T-cell (primary cell): Measurements from ENCODE around the gene SPATS2. TPM values are rescaled to one million over a fixed set of nuclear protein-coding genes. Genes with fewer than 3 reads are reported as not detected.

Source experiments
- ATAC-seq, 4 experiments: fragments of 200-7000 bp in 3 of 4; fragments of 150-1000 bp in 1 of 4; cut with Tn5 transposase; replicated peaks in 1 of 4; 1 replicate in 3 of 4; 2 replicates in 1 of 4; pipeline ENCODE4 v1.10.0; 2021; ENCODE audit warnings: moderate library complexity in 3 of 4, mild to moderate bottlenecking in 2 of 4, moderate number of reproducible peaks in 1 of 4
- CTCF ChIA-PET, 2 donors: fragments of 300-600 bp; sonication (Branson Sonifier 250); formaldehyde crosslinking; loops; one replicate each; lab custom pipeline; 2022; ENCODE audit warnings: antibody characterized with exemption in 2 of 2; lab: Charles Lee
- POLR2A ChIA-PET, 2 donors: fragments of 300-600 bp; sonication (Branson Sonifier 250); formaldehyde crosslinking; loops; one replicate each; lab custom pipeline; 2022; ENCODE audit warnings: antibody characterized with exemption in 2 of 2; lab: Charles Lee
- DNase-seq, 35 experiments: peaks; one replicate each; pipeline versions ENCODE4 v3.0.0 to v3.0.0-alpha.2; 2013 to 2023
- H3K27ac ChIP-seq: one replicate; pipeline ENCODE4 v1.5.1; 2013; ENCODE audit warnings: low read length
- H3K27me3 ChIP-seq, 2 experiments: replicated peaks in 1 of 2; 1 replicate in 1 of 2; 2 replicates in 1 of 2; pipeline versions ENCODE4 v1.6.1 to v1.7.0; 2013; ENCODE audit warnings: low read length in 1 of 2, mixed read lengths in 1 of 2; ENCODE audit not compliant: control insufficient read depth in 2 of 2, insufficient read depth in 2 of 2; ENCODE audit errors: extremely low read depth in 1 of 2
- H3K36me3 ChIP-seq, 2 donors: 1 replicate in 1 of 2; 2 replicates in 1 of 2; pipeline versions ENCODE4 v1.6.1 to v1.7.0; 2013; ENCODE audit warnings: low read length in 1 of 2; ENCODE audit not compliant: control insufficient read depth in 2 of 2, insufficient read depth in 1 of 2; ENCODE audit errors: extremely low read depth in 1 of 2
- H3K4me1 ChIP-seq, 2 experiments: 1 replicate in 1 of 2; 2 replicates in 1 of 2; pipeline versions ENCODE4 v1.6.1 to v1.7.0; 2013; ENCODE audit warnings: low read length in 2 of 2, mixed read lengths in 1 of 2; ENCODE audit not compliant: insufficient read depth in 2 of 2, control insufficient read depth in 1 of 2; ENCODE audit errors: extremely low read depth in 1 of 2
- H3K4me3 ChIP-seq, 2 donors: 1 replicate in 1 of 2; 2 replicates in 1 of 2; pipeline versions ENCODE4 v1.5.1 to v1.7.0; 2013; ENCODE audit warnings: mild to moderate bottlenecking in 2 of 2, low read length in 1 of 2, moderate library complexity in 1 of 2; ENCODE audit not compliant: control insufficient read depth in 1 of 2; ENCODE audit errors: extremely low read depth in 1 of 2
- H3K9me3 ChIP-seq: 2 replicates; pipeline ENCODE4 v1.7.0; 2013
- H3K27ac Mint-ChIP-seq, 2 donors: one replicate each; pipeline ENCODE4 v1.8.0; 2020 to 2021; ENCODE audit warnings: mild to moderate bottlenecking in 2 of 2, mixed read lengths in 2 of 2
- H3K27me3 Mint-ChIP-seq, 2 donors: one replicate each; pipeline ENCODE4 v1.8.0; 2021 to 2022; ENCODE audit warnings: mixed read lengths in 2 of 2
- H3K36me3 Mint-ChIP-seq: one replicate; pipeline ENCODE4 v1.8.0; 2021; ENCODE audit warnings: mixed read lengths
- H3K4me1 Mint-ChIP-seq, 3 donors: one replicate each; pipeline ENCODE4 v1.8.0; 2020 to 2022; ENCODE audit warnings: mixed read lengths in 3 of 3, mild to moderate bottlenecking in 1 of 3
- H3K4me3 Mint-ChIP-seq, 3 donors: one replicate each; pipeline ENCODE4 v1.8.0; 2020 to 2022; ENCODE audit warnings: mild to moderate bottlenecking in 3 of 3, mixed read lengths in 3 of 3, moderate library complexity in 3 of 3
- H3K9me3 Mint-ChIP-seq, 3 donors: one replicate each; pipeline ENCODE4 v1.8.0; 2020 to 2022; ENCODE audit warnings: mixed read lengths in 3 of 3
- whole genome bisulfite sequencing: methylation state at CpG from one replicate; pipeline ENCODE4 v1.1.5; 2013; ENCODE audit warnings: missing lambda C conversion rate; ENCODE audit not compliant: insufficient coverage; 5-methylcytosine and 5-hydroxymethylcytosine counted together
- total RNA-seq, 35 experiments: library from RNA in 6 of 35; stranded (reverse) in 6 of 35; fragments of 120-200 nt in 1 of 35; gene quantifications; one replicate each; pipeline versions ENCODE4 v1.2.1 to v1.2.4 and lab custom pipeline; 2013 to 2026

The SPATS2 gene
- total RNA-seq, 5 donors from 2014 or later (not counting 1 experiment from before 2014, with no cell fraction given) = 5.4 to 11.4 (median 7.4) TPM

DNA sequence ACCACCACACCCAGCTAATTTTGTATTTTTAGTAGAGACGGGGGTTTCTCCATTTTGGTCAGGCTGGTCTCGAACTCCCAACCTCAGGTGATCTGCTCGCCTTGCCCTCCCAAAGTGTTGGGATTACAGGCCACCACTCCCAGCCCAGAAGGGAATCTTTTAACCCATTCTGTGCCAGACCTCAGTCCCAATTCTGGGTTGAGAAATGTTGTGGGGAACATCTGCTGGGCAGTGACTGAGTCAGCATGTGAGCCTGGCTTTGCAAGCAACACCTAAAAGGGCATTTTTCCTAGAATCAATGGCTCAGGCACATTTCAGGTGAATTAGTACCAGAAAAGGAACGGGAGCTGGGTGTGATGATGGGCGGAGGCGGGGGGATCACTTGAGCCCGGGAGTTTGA, 7.6 kb upstream of the SPATS2 start:
- Histone ChIP-seq H3K4me1 (no peaks in the 10 kb centered on the region), H3K4me3 (no peak overlapping the region), H3K27ac (no peak overlapping the region), H3K27me3 (peaks cover 0 to 19% of the 10 kb centered on the region in 2 experiments), H3K9me3 (no peaks in the 10 kb centered on the region), H3K36me3 (no peaks in the 10 kb centered on the region)
- H3K27me3 Mint-ChIP-seq = peaks cover 9 to 21% of the 10 kb centered on the region in 2 donors
- ATAC-seq (no peak), DNase-seq (no peak)
- 70% methylated on average over 2 of the region's 7 CpGs for whole genome bisulfite sequencing
- H3K9me3 Mint-ChIP-seq = no peaks in the 10 kb centered on the region
- H3K36me3 Mint-ChIP-seq = no peaks in the 10 kb centered on the region
- ChIA-PET POLR2A (no interaction called here), CTCF (interaction anchor here in 1 of 2 donors (1.1 to 4.6 kb wide), 4 partner anchors 12 to 277 kb away, joined by 4 to 209 read pairs (median 14); partner anchors contain the start of gene DNAJC22)
- no peak overlapping the region for H3K27ac Mint-ChIP-seq
- H3K4me3 Mint-ChIP-seq = no peak overlapping the region
- peaks cover 2 to 8% (median 5%) of the 10 kb centered on the region in 3 donors for H3K4me1 Mint-ChIP-seq

DNA sequence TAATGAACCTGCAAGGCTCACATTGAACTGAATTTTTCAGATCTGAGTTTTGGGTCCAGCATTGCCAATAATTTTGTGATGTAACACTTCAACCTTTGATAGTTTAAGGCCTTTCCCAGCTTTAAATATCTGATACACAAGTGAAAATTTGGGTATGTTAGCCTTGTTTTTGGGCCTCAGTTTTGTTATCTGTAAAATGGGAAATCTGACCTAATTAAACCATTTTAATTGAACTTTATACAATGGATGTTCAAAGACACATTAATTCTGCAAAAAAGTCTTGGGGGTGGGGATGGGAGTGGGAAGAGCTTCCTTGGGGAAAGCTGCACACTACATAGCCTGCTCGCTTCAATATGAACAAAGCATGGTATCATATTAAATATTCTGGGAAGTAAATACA, 5.2 kb upstream of the SPATS2 start:
- DNase-seq (no peak), ATAC-seq (no peak)
- Histone ChIP-seq H3K9me3 (no peaks in the 10 kb centered on the region), H3K4me1 (peaks cover 0 to 8% of the 10 kb centered on the region in 2 experiments), H3K4me3 (no peak overlapping the region), H3K36me3 (no peaks in the 10 kb centered on the region), H3K27me3 (peaks cover 0 to 9% of the 10 kb centered on the region in 2 experiments), H3K27ac (no peak overlapping the region)
- no peaks in the 10 kb centered on the region for H3K9me3 Mint-ChIP-seq
- no peak overlapping the region for H3K4me3 Mint-ChIP-seq
- H3K4me1 Mint-ChIP-seq = peaks cover 10 to 18% (median 11%) of the 10 kb centered on the region in 3 donors
- peaks cover 7 to 18% of the 10 kb centered on the region in 2 donors for H3K27me3 Mint-ChIP-seq
- H3K27ac Mint-ChIP-seq = no peak overlapping the region
- no peaks in the 10 kb centered on the region for H3K36me3 Mint-ChIP-seq
- CTCF ChIA-PET = interaction anchor here in 1 of 2 donors (0.8 to 1.4 kb wide), 5 partner anchors 35 to 155 kb away, joined by 3 to 7 read pairs (median 6); no protein-coding TSS in a partner anchor
- no CpG with 5 or more reads among the region's 1 CpG for WGBS
- POLR2A ChIA-PET = interaction anchor here in 1 of 2 donors (0.6 kb wide), 1 partner anchor 149 kb away, joined by 3 read pairs; no protein-coding TSS in a partner anchor

DNA sequence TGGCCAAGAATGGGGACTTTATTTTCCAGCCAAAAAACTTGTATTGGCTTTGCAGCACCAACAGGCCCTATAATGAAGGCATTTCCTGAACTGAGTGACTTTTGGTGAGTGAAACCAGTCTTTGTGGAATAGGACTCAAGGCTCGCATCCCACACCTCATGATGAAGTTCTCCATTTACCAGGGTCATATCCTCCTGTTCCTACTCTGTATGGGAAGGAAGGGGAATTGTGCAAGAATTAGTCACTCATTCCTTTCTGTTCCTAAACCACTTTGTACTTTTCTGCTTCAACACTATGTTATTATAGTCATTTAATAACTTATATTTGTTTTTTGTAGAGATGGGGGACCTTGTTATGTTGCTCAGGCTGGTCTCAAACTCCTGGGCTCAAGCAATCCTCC, 2.3 kb upstream of the SPATS2 start:
- DNase-seq (no peak), ATAC-seq (no peak)
- Histone ChIP-seq H3K36me3 (no peaks in the 10 kb centered on the region), H3K27me3 (peaks cover 0 to 4% of the 10 kb centered on the region in 2 experiments), H3K27ac (no peak overlapping the region), H3K4me1 (peaks cover 0 to 15% of the 10 kb centered on the region in 2 experiments), H3K4me3 (no peak overlapping the region), H3K9me3 (no peaks in the 10 kb centered on the region)
- WGBS = no CpG with 5 or more reads among the region's 1 CpG
- POLR2A ChIA-PET = interaction anchor here in 1 of 2 donors (0.6 kb wide), 1 partner anchor 453 kb away, joined by 5 read pairs; no protein-coding TSS in a partner anchor
- no peak overlapping the region for H3K27ac Mint-ChIP-seq
- H3K4me1 Mint-ChIP-seq = peaks cover 27 to 31% (median 27%) of the 10 kb centered on the region in 3 donors
- H3K9me3 Mint-ChIP-seq = no peaks in the 10 kb centered on the region
- H3K27me3 Mint-ChIP-seq = peaks cover 0 to 7% of the 10 kb centered on the region in 2 donors
- no peaks in the 10 kb centered on the region for H3K36me3 Mint-ChIP-seq
- CTCF ChIA-PET = interaction anchor here (1.0 to 1.5 kb wide), 2 partner anchors 17 to 148 kb away, joined by 3 to 9 read pairs; no protein-coding TSS in a partner anchor
- no peak overlapping the region for H3K4me3 Mint-ChIP-seq

DNA sequence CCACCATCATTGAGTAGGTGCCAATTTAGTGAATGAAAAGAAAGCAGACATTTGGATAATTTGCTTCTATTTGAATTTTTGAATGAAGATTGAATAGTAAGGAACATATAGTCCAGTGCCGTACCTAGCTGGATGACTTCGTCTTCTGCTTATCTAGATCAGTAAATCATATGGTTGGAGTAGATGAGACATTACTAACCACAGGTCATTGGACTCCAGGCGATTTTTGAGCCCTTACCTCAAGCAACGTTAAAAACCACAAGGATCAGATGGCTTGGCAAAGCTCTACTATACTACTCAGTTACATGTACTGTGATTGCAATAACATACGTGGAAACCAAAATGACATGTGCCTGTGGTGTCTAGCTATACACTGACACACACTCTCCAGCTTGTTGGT, 1.7 kb upstream of the SPATS2 start:
- no peak overlapping the region for H3K27ac ChIP-seq
- no peaks in the 10 kb centered on the region for H3K9me3 ChIP-seq
- POLR2A ChIA-PET = interaction anchor here in 1 of 2 donors (0.6 kb wide), 1 partner anchor 453 kb away, joined by 5 read pairs; no protein-coding TSS in a partner anchor
- H3K27me3 Mint-ChIP-seq = peaks cover 0 to 7% of the 10 kb centered on the region in 2 donors
- H3K4me3 Mint-ChIP-seq = peak overlapping the region; percentile 44 to 97 (median 84)
- CTCF ChIA-PET = interaction anchor here in 1 of 2 donors (0.8 to 1.0 kb wide), 3 partner anchors 8 to 148 kb away, joined by 3 read pairs; no protein-coding TSS in a partner anchor
- H3K4me1 Mint-ChIP-seq = peaks cover 27 to 32% (median 32%) of the 10 kb centered on the region in 3 donors
- no peak for ATAC-seq
- H3K4me1 ChIP-seq = peaks cover 0 to 15% of the 10 kb centered on the region in 2 experiments
- WGBS = 56% methylated on average over 2 of the region's 5 CpGs
- H3K27ac Mint-ChIP-seq = no peak overlapping the region
- H3K27me3 ChIP-seq = no peaks in the 10 kb centered on the region
- H3K36me3 ChIP-seq = no peaks in the 10 kb centered on the region
- no peaks in the 10 kb centered on the region for H3K9me3 Mint-ChIP-seq
- no peak for DNase-seq
- no peaks in the 10 kb centered on the region for H3K36me3 Mint-ChIP-seq
- no peak overlapping the region for H3K4me3 ChIP-seq

DNA sequence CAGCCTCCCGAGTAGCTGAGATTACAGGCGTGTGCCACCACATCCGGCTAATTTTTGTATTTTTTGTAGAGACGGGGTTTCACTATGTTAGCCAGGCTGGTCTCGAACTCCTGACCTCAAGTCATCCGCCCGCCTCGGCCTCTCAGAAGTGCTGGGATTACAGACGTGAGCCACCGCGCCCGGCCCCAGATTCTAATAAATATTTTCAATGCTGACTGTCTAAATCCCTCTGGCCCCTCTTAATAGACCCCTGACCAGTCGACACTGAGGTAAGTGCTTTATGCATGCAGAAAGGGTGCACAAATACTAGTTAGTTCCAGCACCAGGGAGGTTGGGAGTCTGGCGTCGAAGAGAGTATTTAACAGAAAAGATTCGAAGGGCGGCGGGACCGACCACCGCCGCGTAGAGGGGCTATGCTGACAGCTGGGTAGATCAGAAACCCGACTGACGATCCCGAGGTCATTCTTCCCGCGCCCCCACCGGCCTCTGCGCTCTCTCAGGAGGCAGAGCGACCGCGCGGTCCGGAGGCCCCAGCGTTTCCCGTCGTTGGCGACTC, 1.1 kb upstream of the SPATS2 start:
- ChIA-PET POLR2A (interaction anchor here in 1 of 2 donors (0.5 to 1.7 kb wide), 4 partner anchors 43 to 375 kb away, joined by 3 to 7 read pairs (median 4); partner anchors contain the start of genes TMBIM6 and TROAP), CTCF (interaction anchor here (0.5 to 2.1 kb wide), 10 partner anchors 8 to 256 kb away, joined by 3 to 32 read pairs (median 5); partner anchors contain the start of gene TROAP (in 1 of the 2))
- ATAC-seq (peak in 1 of 4 experiments; percentile 0), DNase-seq (peak in 1 of 35 experiments; percentile 8)
- Histone ChIP-seq H3K27ac (peak overlapping the region; percentile 64), H3K36me3 (no peaks in the 10 kb centered on the region), H3K9me3 (no peaks in the 10 kb centered on the region), H3K4me3 (peak overlapping the region; percentile 82 to 97), H3K27me3 (no peaks in the 10 kb centered on the region), H3K4me1 (peaks cover 0 to 15% of the 10 kb centered on the region in 2 experiments)
- Mint-ChIP-seq H3K4me1 (peaks cover 27 to 32% (median 32%) of the 10 kb centered on the region in 3 donors), H3K36me3 (no peaks in the 10 kb centered on the region), H3K27ac (peak overlapping the region; percentile 92 to 96), H3K4me3 (peak overlapping the region; percentile 84 to 97 (median 96)), H3K27me3 (peaks cover 0 to 3% of the 10 kb centered on the region in 2 donors), H3K9me3 (no peaks in the 10 kb centered on the region)
- 15% methylated on average over 35 of the region's 38 CpGs for WGBS
